WTC11 (cell line): Measurements from ENCODE around the gene GPC1. TPM values are rescaled to one million over a fixed set of nuclear protein-coding genes. Genes with fewer than 3 reads are reported as not detected.

Experiments
- ATAC-seq: fragments of 200-7000 bp; cut with Tn5 transposase; 2 replicates; pipeline ENCODE4 v1.10.0; 2021; ENCODE audit warnings: mild to moderate bottlenecking, moderate library complexity
- CTCF ChIA-PET: fragments of 300-600 bp; sonication (Branson Sonifier 250); formaldehyde crosslinking; loops from one replicate; lab custom pipeline; 2021; ENCODE audit warnings: antibody characterized with exemption; lab: Charles Lee
- POLR2A ChIA-PET: fragments of 350-600 bp; sonication (Branson Sonifier 250); formaldehyde crosslinking; loops from one replicate; lab custom pipeline; 2021; ENCODE audit warnings: antibody characterized with exemption; lab: Charles Lee
- DNase-seq: peaks from one replicate; pipeline ENCODE4 v3.0.0; 2021; ENCODE audit warnings: low spot score
- H3K27ac Mint-ChIP-seq: 2 replicates; pipeline ENCODE4 v1.8.0; 2021; ENCODE audit warnings: mixed read lengths
- H3K27me3 Mint-ChIP-seq: 2 replicates; pipeline ENCODE4 v1.8.0; 2021; ENCODE audit warnings: low read depth, mild to moderate bottlenecking, moderate library complexity, mixed read lengths
- H3K36me3 Mint-ChIP-seq: 2 replicates; pipeline ENCODE4 v1.8.0; 2021; ENCODE audit warnings: mixed read lengths
- H3K4me1 Mint-ChIP-seq: 2 replicates; pipeline ENCODE4 v1.8.0; 2022; ENCODE audit warnings: mixed read lengths
- H3K4me3 Mint-ChIP-seq: 2 replicates; pipeline ENCODE4 v1.8.0; 2021; ENCODE audit warnings: mild to moderate bottlenecking, moderate library complexity, mixed read lengths
- H3K9me3 Mint-ChIP-seq: 2 replicates; pipeline ENCODE4 v1.8.0; 2021; ENCODE audit warnings: mixed read lengths
- ATF3 ChIP-seq: sonication (generic); formaldehyde crosslinking; conservative IDR thresholded peaks from 2 replicates; pipeline ENCODE4 v1.8.1; 2022; ENCODE audit warnings: mild to moderate bottlenecking, missing genetic modification reagents
- GTF2I ChIP-seq: fragments of 250-450 bp; sonication (Bioruptor Pico); conservative IDR thresholded peaks from 2 replicates; pipeline ENCODE4 v1.4.0; 2021; ENCODE audit warnings: mild to moderate bottlenecking
- IRF2 ChIP-seq: sonication (generic); formaldehyde crosslinking; IDR thresholded peaks from 2 replicates; pipeline ENCODE4 v1.8.0; 2022; ENCODE audit warnings: low read depth, missing genetic modification reagents, borderline replicate concordance
- KAT7 ChIP-seq: sonication (generic); formaldehyde crosslinking; IDR thresholded peaks from 2 replicates; pipeline ENCODE4 v1.8.1; 2023; ENCODE audit warnings: missing genetic modification reagents, mild to moderate bottlenecking, borderline replicate concordance
- MXD4 ChIP-seq: fragments of 250-450 bp; sonication (Bioruptor Pico); IDR thresholded peaks from 2 replicates; pipeline ENCODE4 v1.8.0; 2021; ENCODE audit warnings: mild to moderate bottlenecking, moderate library complexity, borderline replicate concordance
- MYBL2 ChIP-seq: sonication (generic); formaldehyde crosslinking; IDR thresholded peaks from 2 replicates; pipeline ENCODE4 v1.8.1; 2023; ENCODE audit warnings: mild to moderate bottlenecking, moderate library complexity, missing genetic modification reagents
- NFYB ChIP-seq: sonication (generic); formaldehyde crosslinking; conservative IDR thresholded peaks from 2 replicates; pipeline ENCODE4 v1.8.0; 2022; ENCODE audit warnings: low read depth, missing genetic modification reagents
- PREB ChIP-seq: sonication (generic); formaldehyde crosslinking; IDR thresholded peaks from 2 replicates; pipeline ENCODE4 v1.8.1; 2022; ENCODE audit warnings: mild to moderate bottlenecking, missing genetic modification reagents, moderate library complexity, borderline replicate concordance
- PRRX2 ChIP-seq: fragments of 250-450 bp; sonication (Bioruptor Pico); IDR thresholded peaks from 2 replicates; pipeline ENCODE4 v1.8.0; 2021; ENCODE audit warnings: mild to moderate bottlenecking
- SMAD3 ChIP-seq: sonication (generic); formaldehyde crosslinking; IDR thresholded peaks from 2 replicates; pipeline ENCODE4 v1.8.0; 2022; ENCODE audit warnings: missing genetic modification reagents, mild to moderate bottlenecking, borderline replicate concordance
- SP1 ChIP-seq: sonication (generic); formaldehyde crosslinking; conservative IDR thresholded peaks from 2 replicates; pipeline ENCODE4 v1.8.1; 2022; ENCODE audit warnings: missing genetic modification reagents
- TEAD1 ChIP-seq: sonication (generic); formaldehyde crosslinking; IDR thresholded peaks from 2 replicates; pipeline ENCODE4 v1.8.0; 2022; ENCODE audit warnings: mild to moderate bottlenecking, missing genetic modification reagents
- ZNF121 ChIP-seq: sonication (generic); formaldehyde crosslinking; IDR thresholded peaks from 2 replicates; pipeline ENCODE4 v1.8.0; 2023; ENCODE audit warnings: missing genetic modification reagents
- ZNF232 ChIP-seq: sonication (generic); formaldehyde crosslinking; IDR thresholded peaks from 2 replicates; pipeline ENCODE4 v1.8.0; 2022; ENCODE audit warnings: mild to moderate bottlenecking, missing genetic modification reagents
- ZNF263 ChIP-seq: sonication (generic); formaldehyde crosslinking; IDR thresholded peaks from 2 replicates; pipeline ENCODE4 v1.8.1; 2022; ENCODE audit warnings: low read depth, mild to moderate bottlenecking, moderate library complexity, missing genetic modification reagents
- ZNF423 ChIP-seq: fragments of 250-450 bp; sonication (Bioruptor Pico); IDR thresholded peaks from 2 replicates; pipeline ENCODE4 v2.1.2; 2022; ENCODE audit warnings: mild to moderate bottlenecking, moderate library complexity
- ZNF425 ChIP-seq: fragments of 250-450 bp; sonication (Bioruptor Pico); conservative IDR thresholded peaks from 2 replicates; pipeline ENCODE4 v1.9.0; 2021; ENCODE audit warnings: mild to moderate bottlenecking
- total RNA-seq: library from RNA; stranded (reverse); gene quantifications from 3 replicates; pipeline ENCODE4 v1.2.3, GENCODE V29; 2021
- TF ChIP-seq, protein P1 (sequence below): fragments of 250-450 bp; sonication (Bioruptor Pico); IDR thresholded peaks from 2 replicates; pipeline ENCODE4 v1.9.0; 2021; ENCODE audit warnings: moderate library complexity, mild to moderate bottlenecking, inconsistent platforms, borderline replicate concordance
- TF ChIP-seq, protein P2 (sequence below): sonication (generic); formaldehyde crosslinking; IDR thresholded peaks from 2 replicates; pipeline ENCODE4 v1.8.1; 2023; ENCODE audit warnings: mild to moderate bottlenecking, missing genetic modification reagents, moderate library complexity
- TF ChIP-seq, protein P3 (sequence below): sonication (generic); formaldehyde crosslinking; IDR thresholded peaks from 2 replicates; pipeline ENCODE4 v1.8.1; 2023; ENCODE audit warnings: mild to moderate bottlenecking, moderate library complexity, missing genetic modification reagents
- TF ChIP-seq, protein P4 (sequence below): sonication (generic); formaldehyde crosslinking; IDR thresholded peaks from 2 replicates; pipeline ENCODE4 v1.8.0; 2022; ENCODE audit warnings: mild to moderate bottlenecking, missing genetic modification reagents
- TF ChIP-seq, protein P5 (sequence below): sonication (generic); formaldehyde crosslinking; IDR thresholded peaks from 2 replicates; pipeline ENCODE4 v1.8.1; 2023; ENCODE audit warnings: mild to moderate bottlenecking, missing genetic modification reagents, moderate library complexity
- TF ChIP-seq, protein P6 (sequence below): fragments of 250-450 bp; sonication (Bioruptor Pico); IDR thresholded peaks from 2 replicates; pipeline ENCODE4 v1.8.0; 2021; ENCODE audit warnings: mild to moderate bottlenecking

Gene GPC1
- total RNA-seq, 1 experiment from 2014 or later, result 41.5 TPM

- POLR2A ChIA-PET, result no interaction called here
- DNase-seq (no peak), ATAC-seq (no peak)
- Mint-ChIP-seq H3K36me3 (no peaks in the 10 kb centered on the region), H3K4me1 (no peaks in the 10 kb centered on the region), H3K4me3 (no peak overlapping the region), H3K27ac (no peak overlapping the region), H3K9me3 (no peaks in the 10 kb centered on the region), H3K27me3 (no peaks in the 10 kb centered on the region; the same call in 1 of the 2 replicates)
- TF ChIP-seq ATF3 (CRISPR knock-in tag) (no peak), KAT7 (CRISPR knock-in tag) (no peak), GTF2I (no peak), MYBL2 (CRISPR knock-in tag) (no peak), ZNF121 (no peak), PRRX2 (no peak), IRF2 (CRISPR knock-in tag) (no peak), NFYB (CRISPR knock-in tag) (no peak), ZNF263 (CRISPR knock-in tag) (no peak), PREB (CRISPR knock-in tag) (no peak), MXD4 (CRISPR knock-in tag) (no peak), SMAD3 (CRISPR knock-in tag) (no peak), ZNF232 (CRISPR knock-in tag) (no peak), ZNF423 (CRISPR knock-in tag) (no peak)
- TF ChIP-seq, protein P1, sequence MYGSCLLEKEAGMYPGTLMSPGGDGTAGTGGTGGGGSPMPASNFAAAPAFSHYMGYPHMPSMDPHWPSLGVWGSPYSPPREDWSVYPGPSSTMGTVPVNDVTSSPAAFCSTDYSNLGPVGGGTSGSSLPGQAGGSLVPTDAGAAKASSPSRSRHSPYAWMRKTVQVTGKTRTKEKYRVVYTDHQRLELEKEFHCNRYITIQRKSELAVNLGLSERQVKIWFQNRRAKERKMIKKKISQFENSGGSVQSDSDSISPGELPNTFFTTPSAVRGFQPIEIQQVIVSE (CRISPR knock-in tag), result no peak
- TF ChIP-seq, protein P2, sequence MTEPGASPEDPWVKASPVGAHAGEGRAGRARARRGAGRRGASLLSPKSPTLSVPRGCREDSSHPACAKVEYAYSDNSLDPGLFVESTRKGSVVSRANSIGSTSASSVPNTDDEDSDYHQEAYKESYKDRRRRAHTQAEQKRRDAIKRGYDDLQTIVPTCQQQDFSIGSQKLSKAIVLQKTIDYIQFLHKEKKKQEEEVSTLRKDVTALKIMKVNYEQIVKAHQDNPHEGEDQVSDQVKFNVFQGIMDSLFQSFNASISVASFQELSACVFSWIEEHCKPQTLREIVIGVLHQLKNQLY, result no peak
- CTCF ChIA-PET, result no interaction called here
These were observed 9.0 kb downstream of the GPC1 start for GRCh38 chr2:240444464-240444863.

- Mint-ChIP-seq H3K4me3 (no peak overlapping the region), H3K9me3 (no peaks in the 10 kb centered on the region), H3K27me3 (peaks cover 3% of the 10 kb centered on the region; the same call in 1 of the 2 replicates), H3K27ac (no peak overlapping the region), H3K36me3 (no peaks in the 10 kb centered on the region), H3K4me1 (peaks cover 12% of the 10 kb centered on the region)
- ChIA-PET CTCF (interaction anchor here (1.5 kb wide), 1 partner anchor 15 kb away, joined by 4 read pairs; no protein-coding TSS in a partner anchor), POLR2A (no interaction called here)
- peak; percentile 11; the same call in 1 of the 2 replicates for ATAC-seq
- DNase-seq, result no peak
- TF ChIP-seq MXD4 (CRISPR knock-in tag) (no peak), ZNF425 (CRISPR knock-in tag) (no peak), TEAD1 (CRISPR knock-in tag) (no peak), SP1 (no peak), KAT7 (CRISPR knock-in tag) (no peak), SMAD3 (CRISPR knock-in tag) (no peak)
- TF ChIP-seq, protein P3, sequence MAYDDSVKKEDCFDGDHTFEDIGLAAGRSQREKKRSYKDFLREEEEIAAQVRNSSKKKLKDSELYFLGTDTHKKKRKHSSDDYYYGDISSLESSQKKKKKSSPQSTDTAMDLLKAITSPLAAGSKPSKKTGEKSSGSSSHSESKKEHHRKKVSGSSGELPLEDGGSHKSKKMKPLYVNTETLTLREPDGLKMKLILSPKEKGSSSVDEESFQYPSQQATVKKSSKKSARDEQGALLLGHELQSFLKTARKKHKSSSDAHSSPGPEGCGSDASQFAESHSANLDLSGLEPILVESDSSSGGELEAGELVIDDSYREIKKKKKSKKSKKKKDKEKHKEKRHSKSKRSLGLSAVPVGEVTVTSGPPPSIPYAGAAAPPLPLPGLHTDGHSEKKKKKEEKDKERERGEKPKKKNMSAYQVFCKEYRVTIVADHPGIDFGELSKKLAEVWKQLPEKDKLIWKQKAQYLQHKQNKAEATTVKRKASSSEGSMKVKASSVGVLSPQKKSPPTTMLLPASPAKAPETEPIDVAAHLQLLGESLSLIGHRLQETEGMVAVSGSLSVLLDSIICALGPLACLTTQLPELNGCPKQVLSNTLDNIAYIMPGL (CRISPR knock-in tag), result no peak
- TF ChIP-seq, protein P4, sequence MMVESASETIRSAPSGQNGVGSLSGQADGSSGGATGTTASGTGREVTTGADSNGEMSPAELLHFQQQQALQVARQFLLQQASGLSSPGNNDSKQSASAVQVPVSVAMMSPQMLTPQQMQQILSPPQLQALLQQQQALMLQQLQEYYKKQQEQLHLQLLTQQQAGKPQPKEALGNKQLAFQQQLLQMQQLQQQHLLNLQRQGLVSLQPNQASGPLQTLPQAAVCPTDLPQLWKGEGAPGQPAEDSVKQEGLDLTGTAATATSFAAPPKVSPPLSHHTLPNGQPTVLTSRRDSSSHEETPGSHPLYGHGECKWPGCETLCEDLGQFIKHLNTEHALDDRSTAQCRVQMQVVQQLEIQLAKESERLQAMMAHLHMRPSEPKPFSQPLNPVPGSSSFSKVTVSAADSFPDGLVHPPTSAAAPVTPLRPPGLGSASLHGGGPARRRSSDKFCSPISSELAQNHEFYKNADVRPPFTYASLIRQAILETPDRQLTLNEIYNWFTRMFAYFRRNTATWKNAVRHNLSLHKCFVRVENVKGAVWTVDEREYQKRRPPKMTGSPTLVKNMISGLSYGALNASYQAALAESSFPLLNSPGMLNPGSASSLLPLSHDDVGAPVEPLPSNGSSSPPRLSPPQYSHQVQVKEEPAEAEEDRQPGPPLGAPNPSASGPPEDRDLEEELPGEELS (CRISPR knock-in tag), result no peak
- TF ChIP-seq, protein P5, sequence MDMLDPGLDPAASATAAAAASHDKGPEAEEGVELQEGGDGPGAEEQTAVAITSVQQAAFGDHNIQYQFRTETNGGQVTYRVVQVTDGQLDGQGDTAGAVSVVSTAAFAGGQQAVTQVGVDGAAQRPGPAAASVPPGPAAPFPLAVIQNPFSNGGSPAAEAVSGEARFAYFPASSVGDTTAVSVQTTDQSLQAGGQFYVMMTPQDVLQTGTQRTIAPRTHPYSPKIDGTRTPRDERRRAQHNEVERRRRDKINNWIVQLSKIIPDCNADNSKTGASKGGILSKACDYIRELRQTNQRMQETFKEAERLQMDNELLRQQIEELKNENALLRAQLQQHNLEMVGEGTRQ, result no peak
- TF ChIP-seq, protein P6, sequence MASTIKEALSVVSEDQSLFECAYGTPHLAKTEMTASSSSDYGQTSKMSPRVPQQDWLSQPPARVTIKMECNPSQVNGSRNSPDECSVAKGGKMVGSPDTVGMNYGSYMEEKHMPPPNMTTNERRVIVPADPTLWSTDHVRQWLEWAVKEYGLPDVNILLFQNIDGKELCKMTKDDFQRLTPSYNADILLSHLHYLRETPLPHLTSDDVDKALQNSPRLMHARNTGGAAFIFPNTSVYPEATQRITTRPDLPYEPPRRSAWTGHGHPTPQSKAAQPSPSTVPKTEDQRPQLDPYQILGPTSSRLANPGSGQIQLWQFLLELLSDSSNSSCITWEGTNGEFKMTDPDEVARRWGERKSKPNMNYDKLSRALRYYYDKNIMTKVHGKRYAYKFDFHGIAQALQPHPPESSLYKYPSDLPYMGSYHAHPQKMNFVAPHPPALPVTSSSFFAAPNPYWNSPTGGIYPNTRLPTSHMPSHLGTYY (CRISPR knock-in tag), result no peak
These were observed 10.6 kb downstream of the GPC1 start for GRCh38 chr2:240445961-240446663.
